Stomach (tissue), 9 donors: Measurements from ENCODE around the gene SLC1A2. TPM values are rescaled to one million over a fixed set of nuclear protein-coding genes. Genes with fewer than 3 reads are reported as not detected.

Experiments
- DNase-seq, 2 donors: peaks; one replicate each; pipeline versions ENCODE4 v3.0.0 to v3.0.0-alpha.2; 2013 to 2019
- H3K27ac ChIP-seq, 5 donors: fragments of 200-600 bp in 4 of 5; sonication (generic) in 4 of 5; one replicate each; pipeline ENCODE4 v1.5.1; 2013 to 2019; ENCODE audit warnings: mild to moderate bottlenecking in 1 of 5, moderate library complexity in 1 of 5
- H3K27me3 ChIP-seq, 3 donors: fragments of 200-600 bp; sonication (generic); one replicate each; pipeline ENCODE4 v1.5.1; 2017 to 2019; ENCODE audit warnings: mixed run types in 1 of 3
- H3K36me3 ChIP-seq, 4 donors: fragments of 200-600 bp; sonication (generic); 1 replicate in 3 of 4; 2 replicates in 1 of 4; pipeline ENCODE4 v1.5.1; 2016 to 2019
- H3K4me1 ChIP-seq, 4 donors: fragments of 200-600 bp; sonication (generic); one replicate each; pipeline ENCODE4 v1.5.1; 2016 to 2019
- H3K4me3 ChIP-seq, 4 donors: fragments of 200-600 bp; sonication (generic) in 3 of 4; one replicate each; pipeline ENCODE4 v1.5.1; 2016 to 2019; ENCODE audit warnings: mild to moderate bottlenecking in 1 of 4
- H3K9me3 ChIP-seq, 4 donors: fragments of 200-600 bp; sonication (generic); one replicate each; pipeline ENCODE4 v1.5.1; 2016 to 2019
- CTCF ChIP-seq, 7 experiments: fragments of 450-650 bp in 4 of 7; fragments of 200-600 bp in 3 of 7; sonication (generic) in 3 of 7; IDR thresholded peaks; one replicate each; pipeline ENCODE4 v1.5.1; 2016 to 2019; ENCODE audit warnings: antibody characterized with exemption in 7 of 7, control low read depth in 2 of 7, mild to moderate bottlenecking in 1 of 7
- EP300 ChIP-seq: sonication (generic); formaldehyde crosslinking; IDR thresholded peaks from one replicate; pipeline ENCODE4 v1.6.1; 2017; ENCODE audit warnings: antibody characterized with exemption
- POLR2A ChIP-seq, 4 donors: fragments of 450-650 bp; IDR thresholded peaks; one replicate each; pipeline ENCODE4 v1.6.1; 2016; ENCODE audit warnings: antibody characterized with exemption in 4 of 4, control low read depth in 2 of 4, mild to moderate bottlenecking in 1 of 4, moderate library complexity in 1 of 4
- POLR2AphosphoS5 ChIP-seq, 3 donors: sonication (generic); formaldehyde crosslinking; IDR thresholded peaks; one replicate each; pipeline ENCODE4 v1.6.1; 2016; ENCODE audit warnings: antibody characterized with exemption in 3 of 3
- WGBS, 5 donors: extraction: QIAGEN DNeasy Blood & Tissue Kit in 3 of 5; methylation state at CpG; one replicate each; pipeline versions ENCODE4 v1.1.5 to v1.1.7; 2013 to 2018; 5-methylcytosine and 5-hydroxymethylcytosine counted together
- intact Hi-C: fragments of 100-400 bp; cut with DNase I; formaldehyde crosslinking; loops from one replicate; pipeline ENCODE4 v1.15.1; 2023; ENCODE audit warnings: low total_unique reads
- polyA plus RNA-seq, 3 donors: library from polyadenylated mRNA; stranded (reverse); fragments of 200-250 nt; gene quantifications; one replicate each; pipeline ENCODE4 v1.2.3, GENCODE V29; 2013
- total RNA-seq, 5 donors: library from RNA; depleted of rRNA; stranded (reverse); fragments of >200 nt; gene quantifications; one replicate each; pipeline versions ENCODE4 v1.1.0 to v1.2.3, GENCODE V29; 2014 to 2016
- donor health status: healthy with polysubstance abuse.
- donor health status: Bipolar disorder and iron deficiency.
- donor health status: healthy.

The SLC1A2 gene
- total and polyA plus RNA-seq, 8 donors = 1.3 to 13.4 (median 3.2) TPM; not detected in 1

DNA sequence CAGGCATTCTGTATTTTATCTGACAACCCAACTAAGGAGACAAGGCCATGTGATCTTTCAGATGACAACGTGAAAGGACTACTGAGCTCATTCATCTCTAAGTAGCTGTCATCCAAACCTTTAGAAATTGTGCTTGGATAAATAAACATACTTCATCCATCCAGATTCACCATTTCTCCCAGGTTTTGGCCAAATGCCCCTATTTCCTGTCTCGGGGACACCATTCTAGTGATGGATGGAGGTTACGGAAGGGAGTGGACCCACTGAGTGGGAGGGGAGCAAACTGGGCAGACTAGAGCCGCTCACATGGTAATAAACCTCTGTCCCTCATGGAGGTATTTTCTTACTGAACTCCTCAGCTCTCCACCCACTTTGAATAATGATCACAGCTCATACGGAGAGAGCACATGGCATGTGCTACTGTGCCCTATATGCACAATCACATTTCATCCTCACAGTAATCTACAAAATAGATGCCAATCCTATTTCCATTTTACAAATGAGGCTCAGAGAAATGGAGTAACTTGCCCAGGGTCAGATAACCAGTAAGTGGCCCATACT, 114.4 kb downstream of the SLC1A2 start:
- WGBS, 5 donors = 63 to 80% (median 76%) methylated on average over 5 of the region's 5 CpGs
- Histone ChIP-seq H3K36me3 (peaks cover 0 to 4% (median 0%) of the 10 kb centered on the region in 4 donors), H3K27ac (peak overlapping the region in 3 of 5 donors; percentile 40 to 86 (median 76)), H3K9me3 (no peaks in the 10 kb centered on the region), H3K4me1 (peaks cover 0 to 29% (median 13%) of the 10 kb centered on the region in 4 donors), H3K27me3 (no peaks in the 10 kb centered on the region), H3K4me3 (no peak overlapping the region)
- intact Hi-C loops = no loop called here
- no peak for DNase-seq
- no peak for TF ChIP-seq EP300
- no peak for TF ChIP-seq POLR2A (IDR thresholded peaks at IDR 0.05)
- TF ChIP-seq CTCF (IDR thresholded peaks at IDR 0.05) = no peak
- no peak for TF ChIP-seq POLR2AphosphoS5 (IDR thresholded peaks at IDR 0.05)

- TF ChIP-seq POLR2A (IDR thresholded peaks at IDR 0.05) = no peak
- no peak for TF ChIP-seq EP300
- TF ChIP-seq POLR2AphosphoS5 (IDR thresholded peaks at IDR 0.05) = no peak
- TF ChIP-seq CTCF (IDR thresholded peaks at IDR 0.05) = no peak
- no peak overlapping the region for H3K4me3 ChIP-seq
- H3K27ac ChIP-seq = peak overlapping the region; percentile 52 to 86 (median 63)
- H3K4me1 ChIP-seq = peaks cover 0 to 29% (median 13%) of the 10 kb centered on the region in 4 donors
- H3K9me3 ChIP-seq = no peaks in the 10 kb centered on the region
- peak in 1 of 2 donors; percentile 33 for DNase-seq
- peaks cover 0 to 4% (median 0%) of the 10 kb centered on the region in 4 donors for H3K36me3 ChIP-seq
- H3K27me3 ChIP-seq = no peaks in the 10 kb centered on the region
- intact Hi-C loops = no loop called here
- 76 to 84% (median 79%) methylated on average over 2 of the region's 2 CpGs for WGBS, 5 donors
Measured at GRCh38 chr11:35304386-35304775, 115.0 kb downstream of the SLC1A2 start.

- Histone ChIP-seq H3K9me3 (no peaks in the 10 kb centered on the region), H3K36me3 (peaks cover 0 to 4% (median 0%) of the 10 kb centered on the region in 4 donors), H3K4me3 (no peak overlapping the region), H3K27me3 (no peaks in the 10 kb centered on the region), H3K27ac (peak overlapping the region; percentile 52 to 86 (median 63)), H3K4me1 (peaks cover 0 to 29% (median 13%) of the 10 kb centered on the region in 4 donors)
- TF ChIP-seq POLR2A (IDR thresholded peaks at IDR 0.05) (no peak), CTCF (IDR thresholded peaks at IDR 0.05) (no peak), EP300 (no peak), POLR2AphosphoS5 (IDR thresholded peaks at IDR 0.05) (peak; percentile 31 to 76 (median 73))
- intact Hi-C loops = no loop called here
- peak; percentile 41 to 54 for DNase-seq
- 44 to 55% (median 52%) methylated on average over 6 of the region's 6 CpGs for WGBS, 5 donors
Measured at GRCh38 chr11:35303596-35304385, 115.6 kb downstream of the SLC1A2 start.

GRCh38 chr11:35302398-35302797, 117.0 kb downstream of the SLC1A2 start:
- H3K27ac ChIP-seq = peak overlapping the region in 2 of 5 donors; percentile 76 to 86
- no peaks in the 10 kb centered on the region for H3K9me3 ChIP-seq
- intact Hi-C loops = no loop called here
- no peak for DNase-seq
- H3K4me1 ChIP-seq = peaks cover 0 to 29% (median 13%) of the 10 kb centered on the region in 4 donors
- H3K4me3 ChIP-seq = no peak overlapping the region
- WGBS, 5 donors = 82 to 98% (median 97%) methylated on average over 4 of the region's 4 CpGs
- peaks cover 0 to 4% (median 0%) of the 10 kb centered on the region in 4 donors for H3K36me3 ChIP-seq
- H3K27me3 ChIP-seq = no peaks in the 10 kb centered on the region
- no peak for TF ChIP-seq POLR2AphosphoS5 (IDR thresholded peaks at IDR 0.05)
- no peak for TF ChIP-seq EP300
- TF ChIP-seq CTCF (IDR thresholded peaks at IDR 0.05) = no peak
- TF ChIP-seq POLR2A (IDR thresholded peaks at IDR 0.05) = no peak
